Activated effector memory CD4-positive, alpha-beta T cell treated with Interleukin-2 at 50 U/mL for 16 hours (primary cell): ENCODE measurements around the gene IGF1R.

Experiments used
- DNase-seq: peaks from one replicate; pipeline ENCODE4 v3.0.0-alpha.2; 2020

IGF1R gene

DNA sequence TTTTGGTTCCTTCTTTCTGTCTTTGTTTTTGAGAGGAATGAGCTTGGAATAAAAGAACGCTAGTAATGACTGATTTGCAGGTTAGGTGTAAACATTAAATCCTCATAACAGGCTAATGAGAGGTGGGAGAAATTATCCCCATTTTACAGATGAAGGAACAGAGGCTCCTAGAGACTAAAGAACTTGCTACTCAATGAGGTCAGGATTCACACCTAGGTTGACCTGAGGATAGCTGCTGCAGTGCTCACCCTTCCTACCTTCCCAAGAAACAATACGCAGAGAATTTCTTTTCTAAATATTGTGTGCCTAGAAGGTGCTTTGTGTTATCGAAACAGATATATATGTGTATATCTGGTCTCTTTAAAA lies 106.3 kb downstream of the IGF1R start:
- no peak for DNase-seq

DNA sequence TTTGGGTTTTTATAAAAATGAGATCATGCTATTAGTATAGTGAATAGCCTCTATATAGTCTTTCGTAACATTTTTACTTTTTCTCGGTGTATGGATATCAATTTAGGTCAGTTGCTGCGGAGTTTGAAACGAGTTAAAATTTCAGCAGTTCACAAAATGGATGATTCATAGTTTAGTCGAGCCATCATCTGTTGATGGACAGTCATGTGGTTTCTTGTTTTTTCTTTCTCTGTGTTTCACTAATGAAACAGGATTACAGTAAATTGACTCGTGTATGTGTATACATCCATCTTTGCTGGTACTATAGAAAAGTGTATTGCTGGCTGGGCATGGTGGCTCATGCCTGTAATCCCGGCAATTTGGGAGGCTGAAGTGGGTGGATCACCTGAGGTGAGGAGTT lies 106.8 kb downstream of the IGF1R start:
- no peak for DNase-seq

DNA sequence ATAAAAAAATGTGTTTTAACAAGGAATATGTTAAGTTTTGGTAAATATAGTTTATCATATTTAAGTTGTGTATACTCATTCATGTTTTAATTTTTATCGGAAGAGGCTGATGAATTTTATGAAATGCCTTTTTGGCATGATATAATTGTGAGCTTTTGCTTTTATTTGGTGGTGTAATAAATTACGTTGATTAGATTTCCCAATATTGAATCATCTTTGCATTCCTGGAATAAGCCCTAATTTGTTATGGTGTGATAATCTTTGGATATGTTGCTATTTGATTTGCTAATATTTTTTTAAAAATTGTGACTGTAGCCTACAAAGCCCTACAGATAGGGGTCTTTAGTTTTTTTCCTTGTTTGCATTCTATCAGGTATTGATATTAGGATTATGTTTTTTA lies 107.4 kb downstream of the IGF1R start:
- no peak for DNase-seq

DNA sequence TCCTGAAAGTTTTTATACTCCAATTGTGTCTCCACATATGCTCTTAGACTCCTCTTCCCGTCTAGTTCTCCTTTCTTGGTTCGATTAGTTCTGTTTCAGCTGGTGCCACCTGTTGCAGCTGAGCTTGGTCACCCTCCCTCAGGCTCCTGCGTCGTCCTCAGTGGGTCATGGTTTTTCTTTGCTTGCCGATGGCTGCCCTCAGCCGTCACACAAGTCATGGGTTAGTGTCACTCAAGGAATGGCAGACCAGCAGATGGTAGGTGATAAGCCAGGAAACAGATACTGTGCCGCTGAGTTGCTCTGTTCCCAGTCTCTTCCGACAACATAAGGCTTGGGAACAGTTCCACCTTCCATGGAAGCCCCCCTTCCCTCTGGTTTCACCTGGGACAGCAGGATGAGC lies 109.9 kb downstream of the IGF1R start:
- no peak for DNase-seq

DNA sequence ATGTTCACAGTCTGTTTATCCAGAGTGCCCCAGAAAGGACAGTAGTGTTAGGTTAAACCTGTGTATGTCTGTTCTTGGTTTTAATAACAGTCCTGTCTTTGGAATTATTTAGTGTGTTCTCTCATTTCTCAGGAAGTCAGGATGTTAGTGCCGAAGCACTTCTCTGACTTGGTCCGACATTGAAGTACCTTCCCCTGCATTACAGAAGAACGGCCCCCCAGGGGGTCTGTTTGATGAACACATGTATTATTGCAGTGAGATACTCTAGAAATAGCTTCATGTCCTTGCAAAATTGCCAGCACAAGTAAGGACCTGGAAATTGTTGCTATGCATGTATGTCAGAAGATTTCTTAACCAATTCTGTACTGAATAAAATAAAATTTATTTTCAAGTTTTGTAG lies 110.9 kb downstream of the IGF1R start:
- no peak for DNase-seq

DNA sequence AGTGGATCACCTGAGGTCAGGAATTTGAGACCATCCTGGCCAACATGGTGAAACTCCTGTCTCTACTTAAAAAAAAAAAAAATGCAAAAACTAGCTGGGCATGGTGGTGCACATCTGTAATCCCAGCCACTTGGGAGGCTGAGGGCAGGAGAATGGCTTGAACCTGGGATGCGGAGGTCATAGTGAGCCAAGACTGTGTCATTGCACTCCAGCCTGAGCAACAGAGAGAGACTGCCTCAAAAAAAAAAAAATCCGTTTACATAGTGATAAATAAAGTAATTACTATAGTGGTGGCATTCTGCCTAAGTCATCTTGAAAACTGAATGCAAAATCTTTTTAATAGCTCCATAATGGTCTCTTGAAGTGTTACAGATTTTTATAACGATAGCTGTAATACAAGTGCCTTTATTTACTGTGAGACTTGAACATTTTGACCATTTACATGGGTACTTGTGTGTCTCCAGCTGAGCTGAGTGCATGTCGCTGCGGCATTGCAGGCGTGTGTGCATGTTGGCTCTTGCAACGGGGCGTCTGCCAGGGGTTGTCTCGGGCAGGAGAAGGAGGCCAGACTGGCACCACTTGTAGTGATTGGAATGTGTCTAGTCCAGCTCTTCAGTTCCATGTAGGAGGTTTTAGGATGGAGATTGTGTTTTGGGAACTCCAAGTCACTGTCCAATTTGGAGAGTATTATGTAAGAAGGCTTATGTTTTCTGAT lies 111.9 kb downstream of the IGF1R start:
- no peak for DNase-seq

DNA sequence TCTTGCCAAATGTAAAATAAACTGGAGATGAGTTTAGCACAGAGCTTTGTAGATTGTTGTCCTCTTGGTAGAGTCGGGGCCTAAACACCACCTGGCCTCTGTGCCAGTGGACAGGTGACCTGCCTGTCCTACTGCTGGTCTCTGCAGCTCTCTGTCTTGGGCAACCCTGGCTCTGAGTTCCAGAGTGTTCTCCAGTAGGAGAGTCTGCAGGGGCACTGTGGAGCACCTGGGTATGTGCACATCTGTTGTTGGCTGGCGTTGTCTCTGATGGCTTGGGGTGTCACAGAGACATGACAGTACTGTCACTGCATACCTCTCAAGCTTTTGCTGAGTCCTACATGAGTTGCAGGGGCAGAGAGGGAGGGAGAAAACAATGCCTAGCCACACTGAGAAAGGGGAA lies 112.6 kb downstream of the IGF1R start:
- DNase-seq = no peak

DNA sequence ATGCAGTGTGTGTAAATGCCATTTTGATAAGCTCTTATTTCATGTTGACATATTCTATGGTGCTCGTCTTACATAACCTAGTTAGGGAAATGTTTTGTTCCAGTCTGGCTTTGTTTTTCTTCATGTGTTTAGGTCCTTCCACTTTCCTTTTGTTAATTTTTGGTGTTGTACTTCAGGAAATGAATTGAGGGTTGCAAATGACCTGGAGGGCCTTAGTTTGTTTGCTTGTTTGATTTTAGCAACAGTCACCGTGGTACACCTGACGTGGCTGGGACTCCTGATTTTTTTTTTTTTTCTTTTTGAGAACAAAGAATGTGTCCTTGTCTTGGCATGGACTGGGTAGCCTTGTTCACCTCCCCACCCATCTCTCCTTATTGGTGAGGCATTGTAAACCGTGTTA lies 114.8 kb downstream of the IGF1R start:
- DNase-seq = no peak

DNA sequence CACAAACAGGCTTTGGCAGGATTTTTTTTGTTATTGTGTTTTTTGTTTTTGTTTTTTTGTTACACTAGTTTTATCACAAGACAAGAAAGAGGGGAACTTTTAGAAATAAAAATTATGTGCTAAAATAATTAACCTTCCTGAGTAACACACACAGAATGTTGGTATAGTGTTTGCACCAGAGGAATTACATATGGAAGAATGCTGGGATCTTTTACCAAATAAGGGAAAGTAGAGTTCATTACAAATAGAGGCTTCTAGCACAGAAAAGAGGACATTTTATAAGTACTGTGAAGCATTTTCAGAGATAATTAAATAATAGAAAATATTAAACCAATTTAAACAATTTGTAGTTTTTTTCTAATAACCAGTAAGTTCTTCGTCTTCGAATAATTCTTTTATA lies 116.0 kb downstream of the IGF1R start:
- no peak for DNase-seq

DNA sequence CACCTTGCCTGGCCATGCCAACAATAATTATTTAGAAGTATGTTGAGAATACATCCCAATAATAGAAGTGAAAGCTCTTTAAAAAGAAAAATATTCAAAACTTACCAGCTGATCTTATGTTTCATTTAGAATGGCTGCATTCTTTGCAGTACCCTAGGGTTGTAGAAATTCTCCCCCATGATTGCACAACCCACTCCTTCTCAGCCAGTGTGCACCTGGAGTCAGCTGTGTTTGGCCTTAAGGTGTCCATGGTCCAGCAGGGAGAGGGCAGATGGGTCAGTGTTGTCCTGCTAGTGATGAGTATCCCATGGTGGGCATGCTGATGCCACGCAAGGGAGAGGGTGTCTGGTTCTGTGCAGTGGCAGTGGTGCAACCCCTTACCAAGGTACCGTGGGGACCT lies 117.3 kb downstream of the IGF1R start:
- DNase-seq = no peak

DNA sequence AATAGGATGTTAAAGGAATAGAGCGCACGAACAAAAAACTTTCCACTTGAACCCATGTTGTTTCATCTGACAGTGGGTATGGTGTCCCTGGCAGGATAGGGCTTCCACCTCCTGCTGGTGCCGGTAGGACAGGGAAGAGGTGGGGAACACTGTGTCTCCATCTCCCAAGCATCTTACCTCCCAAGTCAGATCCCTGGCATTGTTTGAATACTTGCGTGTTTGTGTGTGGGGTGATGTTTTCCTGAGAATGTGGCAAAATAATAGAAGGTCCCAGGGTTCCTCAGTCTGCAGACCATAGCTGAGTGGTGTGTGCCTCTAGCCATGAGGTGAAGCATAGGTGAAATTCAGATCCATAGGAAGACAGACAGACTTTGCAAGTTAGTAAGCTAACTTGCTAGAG lies 119.4 kb downstream of the IGF1R start:
- DNase-seq = no peak

DNA sequence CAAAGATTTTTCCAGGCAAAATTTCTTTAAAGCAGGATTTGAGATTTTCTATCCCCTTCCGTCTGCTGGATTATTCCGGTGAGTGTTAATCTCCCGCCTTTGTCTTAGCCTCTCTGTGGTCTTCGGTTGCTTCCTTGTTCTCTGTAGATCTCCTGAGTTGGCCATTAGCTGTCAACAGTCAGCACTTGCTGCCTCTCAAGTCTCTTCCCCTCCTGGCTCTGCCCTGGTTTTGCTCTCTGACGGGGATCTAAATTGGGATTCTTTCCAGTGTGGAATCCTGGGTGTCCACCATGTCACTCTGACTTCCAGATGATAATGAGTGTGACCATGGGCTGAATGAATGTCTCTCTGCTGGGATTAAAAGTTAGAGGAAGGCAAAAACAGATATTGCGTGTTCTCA lies 121.5 kb downstream of the IGF1R start:
- DNase-seq = no peak

DNA sequence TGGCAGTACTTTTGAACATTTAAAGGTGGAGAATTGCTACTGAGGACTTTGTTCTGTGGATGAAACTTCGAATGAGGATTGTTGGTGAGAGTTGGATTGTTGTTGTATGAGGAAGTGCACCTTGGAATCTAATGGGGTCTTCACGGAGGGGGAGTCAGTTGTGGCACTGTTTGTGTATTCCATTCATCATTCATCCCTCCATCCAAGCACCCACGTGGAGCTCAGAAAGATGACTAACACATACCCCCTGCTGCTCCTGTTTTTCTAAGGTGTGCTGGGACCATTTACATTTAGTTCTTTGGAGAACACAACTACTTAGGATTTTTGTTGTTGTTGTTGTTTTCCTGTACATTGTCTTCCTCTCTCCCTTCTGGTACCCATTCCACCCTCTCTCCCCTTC lies 122.6 kb downstream of the IGF1R start:
- DNase-seq = no peak

DNA sequence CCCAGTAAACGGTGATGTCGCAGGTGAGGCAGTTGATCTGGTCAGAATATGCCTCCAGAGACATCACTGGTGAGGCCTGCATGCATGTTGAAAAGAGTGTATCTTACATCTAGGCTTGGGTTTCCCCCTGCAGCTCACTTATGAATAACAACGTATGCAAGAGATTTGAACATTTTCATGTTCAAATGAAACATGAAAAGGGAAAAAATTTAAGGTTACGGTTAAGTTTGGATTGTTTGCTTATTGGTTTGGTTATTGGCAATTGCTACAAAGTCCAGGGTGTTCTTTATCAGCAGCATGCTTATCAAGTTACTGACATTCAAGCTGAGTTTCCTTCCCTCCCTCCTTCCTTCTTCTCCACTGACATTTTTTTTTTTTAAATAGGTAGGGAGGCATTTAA lies 123.2 kb downstream of the IGF1R start:
- no peak for DNase-seq

DNA sequence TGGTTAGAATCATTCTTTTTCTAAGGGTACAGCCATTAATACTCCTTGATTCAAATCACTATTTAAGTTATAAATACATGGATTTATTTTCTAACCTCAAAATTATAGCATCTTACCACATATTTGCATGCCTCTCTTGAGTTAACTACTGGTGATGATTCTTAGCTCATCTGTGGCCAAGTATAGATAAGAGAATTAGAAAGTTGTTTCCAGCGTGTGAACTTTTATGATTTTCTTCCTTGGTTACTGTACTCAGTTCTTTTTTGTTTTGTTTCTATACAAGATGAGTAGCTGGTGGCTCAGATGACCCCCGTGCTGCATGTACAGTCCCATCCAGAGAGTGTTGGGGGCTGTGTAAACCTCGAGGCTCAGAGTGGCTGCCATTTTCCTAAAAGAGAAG lies 124.6 kb downstream of the IGF1R start:
- no peak for DNase-seq

DNA sequence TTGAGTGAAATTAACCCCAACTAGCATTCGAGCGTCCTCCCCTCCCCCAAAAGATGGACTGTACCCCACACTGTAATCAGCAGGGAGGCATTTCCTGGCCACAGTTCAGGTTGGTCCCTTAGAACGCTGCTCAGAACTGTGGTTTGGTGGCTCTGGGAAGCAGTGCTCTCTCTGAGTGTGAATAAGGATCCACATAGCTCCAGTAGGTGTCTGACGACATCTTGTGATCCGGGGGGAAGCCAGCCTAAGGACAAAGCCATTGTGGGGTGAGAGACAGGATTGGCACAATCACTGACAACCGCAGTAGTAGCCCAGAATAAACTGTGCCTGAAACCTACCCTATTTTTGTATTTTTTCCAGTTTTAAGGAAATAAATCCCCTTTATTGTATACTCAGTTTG lies 125.3 kb downstream of the IGF1R start:
- DNase-seq = no peak

DNA sequence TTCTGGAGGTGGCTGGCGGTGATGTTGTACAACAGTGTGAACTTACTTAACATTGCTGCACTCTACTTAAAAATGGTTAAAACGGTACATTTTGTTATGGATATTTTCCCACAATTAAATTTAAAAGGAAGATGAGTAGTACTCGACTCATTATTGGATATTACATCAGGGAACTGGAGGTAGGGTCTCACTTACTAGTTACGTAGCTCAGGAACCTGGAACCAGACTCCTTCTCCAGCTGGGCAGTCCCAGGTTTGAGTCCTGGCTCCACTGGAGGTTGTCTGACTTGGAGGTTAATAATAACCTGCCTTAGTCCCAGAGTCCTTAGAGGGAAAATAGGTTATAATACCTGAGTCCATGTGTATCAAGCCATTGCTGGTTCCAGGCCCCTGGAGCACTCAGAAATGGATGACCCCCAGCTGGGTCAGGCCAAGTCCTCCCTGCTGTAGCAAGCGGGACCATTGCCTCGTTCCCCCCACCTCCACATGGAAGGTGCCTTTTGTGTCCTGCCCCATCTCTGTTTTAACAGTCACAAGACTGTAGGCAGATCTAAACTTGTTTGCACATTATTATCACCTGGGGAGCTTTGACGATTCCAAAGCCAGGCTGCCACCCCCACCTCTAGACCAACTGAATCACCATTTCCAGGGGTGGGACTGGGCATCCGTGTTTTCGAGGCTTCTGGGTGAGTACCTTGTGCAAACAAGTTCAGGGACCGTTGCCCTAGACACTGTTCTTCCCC lies 126.6 kb downstream of the IGF1R start:
- DNase-seq = no peak

DNA sequence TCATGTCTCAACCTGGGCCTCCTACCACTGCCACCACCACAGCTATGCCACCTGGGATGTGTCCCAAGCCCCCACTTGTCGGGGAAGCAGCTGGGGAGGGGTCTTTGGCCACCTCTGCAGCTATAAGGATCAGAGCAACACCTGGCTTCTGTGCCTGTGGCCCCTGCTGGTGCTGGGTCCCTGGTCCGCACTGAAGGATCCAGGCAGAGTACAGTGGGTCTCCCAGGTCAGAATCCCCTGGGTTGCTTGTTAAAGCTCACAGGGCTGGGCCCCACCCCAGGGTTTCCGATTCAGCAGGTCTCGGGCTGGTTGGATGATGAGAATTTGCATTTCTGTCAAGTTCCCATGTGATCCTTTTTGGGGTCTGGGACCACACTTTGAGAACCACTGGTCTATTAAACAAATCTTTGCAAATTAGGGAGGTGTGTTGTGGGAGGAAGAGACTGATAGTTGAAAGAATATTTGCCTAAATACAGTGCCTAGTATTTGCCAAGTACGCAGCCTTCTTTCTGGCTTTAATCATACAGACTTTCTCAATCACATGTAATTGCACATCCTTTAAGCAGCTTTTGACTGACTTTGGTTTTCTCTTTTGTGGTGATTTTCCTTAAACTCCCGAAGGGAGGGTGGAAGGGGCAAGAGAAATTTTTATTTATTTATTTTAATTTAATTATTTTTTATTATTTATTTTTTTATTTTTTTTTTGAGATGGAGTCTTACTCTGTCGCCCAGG lies 127.3 kb downstream of the IGF1R start:
- no peak for DNase-seq

DNA sequence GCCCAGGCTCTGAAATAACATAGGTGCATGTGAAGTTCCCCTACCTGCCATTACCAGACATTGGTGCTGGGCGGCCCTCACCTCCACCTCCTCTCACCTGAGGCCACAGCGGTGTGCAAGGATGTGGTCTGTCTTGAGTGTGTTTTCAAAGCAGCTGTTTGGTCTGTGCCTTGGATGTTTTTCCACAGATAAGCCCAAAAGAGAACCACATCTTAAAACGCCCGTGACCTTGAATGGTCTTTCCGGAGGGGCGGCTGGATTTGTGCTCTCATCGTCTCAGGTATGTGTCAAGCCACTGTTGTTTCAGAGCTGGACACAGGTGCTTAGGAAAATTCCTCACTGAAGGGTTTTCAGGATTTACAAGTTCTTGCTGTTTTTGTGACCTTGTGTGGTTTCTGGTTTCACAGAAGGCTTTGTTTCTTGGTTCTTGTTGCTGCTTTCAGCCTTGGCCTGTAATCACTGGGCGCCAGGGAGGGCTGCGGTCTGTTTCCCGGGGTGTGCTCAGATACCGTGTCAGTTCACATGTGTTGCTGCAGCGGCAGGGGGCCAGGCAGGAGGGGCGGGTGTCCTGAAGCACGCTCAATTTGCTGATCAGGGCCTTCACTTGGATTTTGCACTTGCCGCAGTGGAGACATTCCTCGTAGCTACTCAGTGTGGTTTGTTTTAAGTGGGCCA lies 128.4 kb downstream of the IGF1R start:
- no peak for DNase-seq

DNA sequence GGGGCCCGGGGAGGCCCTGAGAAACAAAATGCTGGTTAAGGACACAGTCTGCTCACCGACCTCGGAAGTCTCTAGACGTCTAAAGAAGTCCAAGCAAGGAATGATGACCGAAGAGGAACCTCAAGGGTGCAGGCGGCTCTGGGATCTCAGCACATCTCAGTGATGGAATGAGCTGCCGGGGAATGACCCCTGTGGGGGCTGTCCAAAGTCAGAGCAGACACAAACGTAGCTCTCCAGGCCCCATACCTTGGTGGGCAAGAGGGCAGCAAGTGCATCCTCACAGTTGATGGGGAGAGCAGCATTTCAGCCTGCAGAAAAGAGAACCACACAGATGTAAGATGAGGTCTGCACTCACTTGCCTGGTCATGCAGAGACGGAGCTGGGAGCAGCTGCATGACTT lies 129.1 kb downstream of the IGF1R start:
- no peak for DNase-seq

DNA sequence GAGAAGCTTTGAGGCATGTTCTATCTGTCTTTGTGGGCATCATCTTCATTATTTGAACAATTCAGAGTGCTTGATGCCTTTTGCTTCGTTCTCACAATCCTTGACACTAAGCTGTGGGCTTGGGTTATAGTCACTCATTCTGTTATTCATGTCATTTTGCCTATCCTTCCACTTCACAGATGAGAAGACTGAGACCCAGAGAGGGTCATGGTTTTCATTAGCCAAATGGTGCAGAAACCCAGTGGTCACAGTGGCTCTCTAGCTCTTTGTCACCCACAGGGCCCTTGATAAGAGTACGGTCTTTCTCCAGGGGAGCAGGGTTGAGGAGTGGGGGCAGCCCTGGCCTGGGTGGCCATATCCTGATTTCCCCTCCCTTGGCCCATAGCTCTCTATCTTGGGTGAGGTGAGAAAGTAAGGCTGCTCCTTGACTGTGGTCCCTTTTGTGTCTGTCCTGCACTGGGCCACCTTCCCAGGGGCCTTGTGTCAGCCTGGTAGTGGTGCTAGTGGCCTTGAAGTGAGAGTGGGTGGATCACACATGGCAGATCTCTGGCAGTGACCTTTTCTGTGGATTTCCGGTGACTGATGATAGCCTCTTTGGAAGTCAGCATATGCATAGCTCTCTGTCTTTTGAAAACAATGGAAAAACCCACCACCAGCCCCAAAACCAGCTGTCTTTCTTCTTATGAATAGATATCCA lies 130.1 kb downstream of the IGF1R start:
- DNase-seq = no peak

DNA sequence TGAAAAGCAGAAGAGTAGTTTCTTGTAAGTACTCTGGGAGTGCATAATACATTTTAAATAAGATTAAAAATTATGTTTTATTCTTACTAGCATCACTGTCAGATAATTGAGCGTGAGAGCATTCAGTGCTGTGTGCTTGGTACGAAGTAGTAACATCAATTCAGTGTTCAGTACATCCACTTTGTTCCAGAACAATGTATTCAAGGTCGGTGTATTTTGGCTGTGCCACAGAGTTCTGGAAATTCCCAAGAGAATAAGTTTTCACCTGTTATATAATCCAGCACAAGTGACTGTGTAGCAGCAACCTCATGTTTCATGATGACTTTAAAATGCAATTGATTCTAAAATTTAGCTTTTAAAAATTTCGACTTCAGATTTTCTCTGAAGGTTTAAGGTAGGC lies 130.6 kb downstream of the IGF1R start:
- DNase-seq = no peak

DNA sequence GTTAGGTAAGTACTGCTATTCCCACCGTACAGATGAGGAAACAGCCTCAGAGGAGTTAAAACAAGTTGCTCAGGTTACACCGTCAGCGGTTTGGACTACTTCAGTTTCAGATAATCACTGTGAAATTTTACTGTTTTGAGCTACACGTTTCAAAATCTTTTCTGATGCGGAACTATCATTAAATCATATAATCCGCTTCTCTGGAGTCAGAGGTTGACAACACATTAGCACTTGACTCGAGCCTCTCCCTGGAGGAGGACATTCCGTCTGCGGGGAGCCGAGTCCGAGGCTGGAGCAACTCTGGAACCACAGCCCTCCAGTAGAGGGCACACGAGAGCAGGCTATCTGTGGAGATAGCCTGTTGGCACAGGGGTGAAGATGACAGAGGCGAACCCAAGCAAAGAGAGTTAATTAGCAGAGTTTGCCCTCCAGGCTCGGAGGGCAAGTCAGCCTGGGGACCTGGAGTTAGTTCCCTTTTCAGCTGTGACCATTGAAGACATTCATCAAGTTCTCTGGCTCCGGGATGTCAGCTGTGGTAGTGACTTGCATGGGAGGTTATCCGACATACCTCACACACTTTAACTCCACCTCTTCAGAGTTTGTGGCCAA lies 131.2 kb downstream of the IGF1R start:
- peak; percentile 48 for DNase-seq
